ENCODE data around the gene NANOGP8. TPM values are rescaled to one million over a fixed set of nuclear protein-coding genes. Genes with fewer than 3 reads are reported as not detected.

NANOGP8 gene
- total and polyA plus RNA-seq, 9 of the 15 experiments (the other 6 are each of a cell fraction or from before 2014, with no cell fraction given) = not detected

- H3K36me3 ChIP-seq (ENCODE audit: control insufficient read depth, insufficient read depth, low read length) = no peaks in the 10 kb centered on the region
- FAIRE-seq (no peak), ATAC-seq (no peak), DNase-seq (ENCODE audit: extremely low read depth in 1 of 4, low spot score in 3 of 4) (peak in 1 of 4 experiments; percentile 13)
- H3K4me3 ChIP-seq = no peak overlapping the region
- ChIA-PET POLR2A (interaction anchor here (0.6 to 1.9 kb wide), 4 partner anchors 13 to 1252 kb away, joined by 3 to 9 read pairs (median 4); no protein-coding TSS in a partner anchor), CTCF (ENCODE audit: low intra/inter-chr PET ratio) (no interaction called here)
- no TSS peak for BruUV-seq (replicated peaks)
- H3K9me3 ChIP-seq (replicated peaks; ENCODE audit: control insufficient read depth, insufficient read depth, low read depth, low read length) = no peaks in the 10 kb centered on the region; the same call in 1 of the 2 replicates
- no peaks in the 10 kb centered on the region for H3K4me1 ChIP-seq (replicated peaks in 1 of 2; ENCODE audit: control insufficient read depth in 2 of 2, insufficient read depth in 2 of 2, low read length in 2 of 2)
- intact Hi-C loops (cut with micrococcal nuclease) = no loop called here
- no peaks in the 10 kb centered on the region for H3K27me3 ChIP-seq (ENCODE audit: control insufficient read depth in 2 of 2, insufficient read depth in 2 of 2, low read length in 2 of 2)
- no peak overlapping the region for H2AFZ ChIP-seq (ENCODE audit: low read depth, low read length)
- no peaks in the 10 kb centered on the region for H3K79me2 ChIP-seq (ENCODE audit: control insufficient read depth, insufficient read depth, low read length)
- no peak for TF ChIP-seq TBP (optimal IDR thresholded peaks at IDR 0.05; ENCODE audit: low read depth, low read length)
- TF ChIP-seq FOXJ2 (tag; IDR thresholded peaks at IDR 0.05) = peak; percentile 97
- no peak for TF ChIP-seq PBX2 (CRISPR knock-in tag; IDR thresholded peaks at IDR 0.05; ENCODE audit: low read depth)
- TF ChIP-seq PBX2 (tag; conservative IDR thresholded peaks at IDR 0.05; ENCODE audit: low read depth) = peak; percentile 97
- peak; percentile 93 for TF ChIP-seq MEIS2 (IDR thresholded peaks at IDR 0.05; ENCODE audit: partially characterized antibody)
- TF ChIP-seq RFX1 (IDR thresholded peaks at IDR 0.05) = peak; percentile 72
- peak; percentile 94 for TF ChIP-seq PKNOX1 (IDR thresholded peaks at IDR 0.05)
- H3K27ac ChIP-seq (ENCODE audit: extremely low read depth, low read depth, low read length) = no peak overlapping the region
- no peaks in the 10 kb centered on the region for H4K20me1 ChIP-seq (replicated peaks; ENCODE audit: control insufficient read depth, insufficient read depth, low read length)
- H3K9me1 ChIP-seq (ENCODE audit: control insufficient read depth, insufficient read depth, low read length) = no peaks in the 10 kb centered on the region
- in situ Hi-C loops (cut with MboI) = no loop called here
- no peak overlapping the region for H3K4me2 ChIP-seq (ENCODE audit: insufficient read depth, low read length)
- H3K9ac ChIP-seq (ENCODE audit: insufficient read depth in 1 of 2, low read depth in 2 of 2, low read length in 2 of 2) = no peak overlapping the region
These were observed 38.6 kb upstream of the NANOGP8 start for GRCh38 chr15:35123743-35124142.
